Caco-2 (cell line): ENCODE results near the gene SLC35E4. TPM values are rescaled to one million over a fixed set of nuclear protein-coding genes. Genes with fewer than 3 reads are reported as not detected.

Experiments used
- BruUV-seq: library from RNA; stranded (reverse); fragments of 400-500 nt; replicated peaks from 2 replicates; lab custom pipeline; 2021; lab: Mats Ljungman, UMichigan
- CTCF ChIA-PET: fragments of 300-600 bp; sonication (Branson Sonifier 250); formaldehyde crosslinking; loops from one replicate; lab custom pipeline; 2022; ENCODE audit warnings: antibody characterized with exemption; lab: Charles Lee
- POLR2A ChIA-PET: fragments of 300-600 bp; sonication (Branson Sonifier 250); formaldehyde crosslinking; loops from one replicate; lab custom pipeline; 2022; ENCODE audit warnings: antibody characterized with exemption; lab: Charles Lee
- DNase-seq, 2 experiments: peaks; one replicate each; pipeline versions ENCODE4 v3.0.0 to v3.0.0-alpha.2; 2020 to 2022
- H3K27me3 ChIP-seq: replicated peaks from 2 replicates; pipeline ENCODE4 v1.6.0; 2011; ENCODE audit warnings: low read length; ENCODE audit not compliant: control insufficient read depth, insufficient read depth
- H3K36me3 ChIP-seq: 2 replicates; pipeline ENCODE4 v1.5.1; 2011; ENCODE audit warnings: low read length; ENCODE audit not compliant: control insufficient read depth, insufficient read depth
- H3K4me1 ChIP-seq: fragments of 250-450 bp; sonication (Bioruptor Pico); 2 replicates; pipeline ENCODE4 v1.5.1; 2020; ENCODE audit warnings: mild to moderate bottlenecking
- H3K4me3 ChIP-seq: 2 replicates; pipeline ENCODE4 v1.5.1; 2011; ENCODE audit warnings: low read depth, mild to moderate bottlenecking, control low read depth, low read length
- H3K9me3 ChIP-seq: fragments of 250-450 bp; sonication (Bioruptor Pico); 2 replicates; pipeline ENCODE4 v1.5.1; 2020; ENCODE audit warnings: mild to moderate bottlenecking, moderate library complexity
- H3K27ac Mint-ChIP-seq: one replicate; pipeline ENCODE4 v1.8.0; 2022; ENCODE audit warnings: mixed read lengths; ENCODE audit not compliant: unreplicated experiment
- H3K27me3 Mint-ChIP-seq: one replicate; pipeline ENCODE4 v1.8.0; 2022; ENCODE audit warnings: mixed read lengths; ENCODE audit not compliant: insufficient read depth, unreplicated experiment
- H3K36me3 Mint-ChIP-seq: one replicate; pipeline ENCODE4 v1.8.0; 2022; ENCODE audit warnings: mild to moderate bottlenecking, mixed read lengths; ENCODE audit not compliant: insufficient read depth, unreplicated experiment
- H3K4me1 Mint-ChIP-seq: one replicate; pipeline ENCODE4 v1.8.0; 2022; ENCODE audit warnings: low read depth, mixed read lengths; ENCODE audit not compliant: unreplicated experiment
- H3K4me3 Mint-ChIP-seq: one replicate; pipeline ENCODE4 v1.8.0; 2022; ENCODE audit warnings: mild to moderate bottlenecking, moderate library complexity, mixed read lengths; ENCODE audit not compliant: unreplicated experiment
- H3K9me3 Mint-ChIP-seq: one replicate; pipeline ENCODE4 v1.8.0; 2022; ENCODE audit warnings: mixed read lengths; ENCODE audit not compliant: unreplicated experiment
- CTCF ChIP-seq, 2 experiments: fragments of 200-600 bp in 1 of 2; IDR thresholded peaks; 1 replicate in 1 of 2; 2 replicates in 1 of 2; pipeline versions ENCODE4 v1.5.1 to v1.8.0; 2011 to 2022; ENCODE audit warnings: antibody characterized with exemption in 1 of 2, control low read depth in 1 of 2, inconsistent platforms in 1 of 2, low read depth in 1 of 2, low read length in 1 of 2, mild to moderate bottlenecking in 1 of 2, moderate library complexity in 1 of 2; ENCODE audit not compliant: insufficient read depth in 1 of 2, severe bottlenecking in 1 of 2, unreplicated experiment in 1 of 2
- intact Hi-C: fragments of 100-400 bp; cut with micrococcal nuclease; formaldehyde crosslinking; loops from one replicate; pipeline ENCODE4 v1.10.0; 2022; ENCODE audit not compliant: unreplicated experiment
- total RNA-seq: library from RNA; stranded (reverse); gene quantifications from 2 replicates; pipeline ENCODE4 v1.2.3, GENCODE V29; 2022

Gene SLC35E4
- total RNA-seq, 1 experiment from 2014 or later: 0.27 TPM

GRCh38 chr22:30671071-30671470 lies 35.5 kb downstream of the SLC35E4 start:
- H3K9me3 ChIP-seq: no peaks in the 10 kb centered on the region
- ChIA-PET CTCF (no interaction called here), POLR2A (no interaction called here)
- Mint-ChIP-seq H3K9me3 (no peaks in the 10 kb centered on the region), H3K27me3 (no peaks in the 10 kb centered on the region), H3K4me1 (peaks cover 10% of the 10 kb centered on the region), H3K4me3 (no peak overlapping the region), H3K27ac (no peak overlapping the region), H3K36me3 (no peaks in the 10 kb centered on the region)
- BruUV-seq: no TSS peak
- peaks cover 1% of the 10 kb centered on the region; the same call in 1 of the 2 replicates for H3K4me1 ChIP-seq
- no peaks in the 10 kb centered on the region for H3K36me3 ChIP-seq
- intact Hi-C loops: no loop called here
- H3K4me3 ChIP-seq: no peak overlapping the region
- no peak for TF ChIP-seq CTCF (IDR thresholded peaks at IDR 0.05; ENCODE audit: insufficient read depth in 1 of 2, low read depth in 1 of 2, low read length in 1 of 2, severe bottlenecking in 1 of 2, unreplicated experiment in 1 of 2)
- DNase-seq: no peak
- no peaks in the 10 kb centered on the region for H3K27me3 ChIP-seq

- ChIA-PET CTCF (no interaction called here), POLR2A (no interaction called here)
- Histone ChIP-seq H3K4me1 (no peaks in the 10 kb centered on the region), H3K36me3 (no peaks in the 10 kb centered on the region), H3K9me3 (no peaks in the 10 kb centered on the region), H3K27me3 (no peaks in the 10 kb centered on the region), H3K4me3 (no peak overlapping the region)
- Mint-ChIP-seq H3K27ac (no peak overlapping the region), H3K36me3 (no peaks in the 10 kb centered on the region), H3K4me1 (no peaks in the 10 kb centered on the region), H3K9me3 (no peaks in the 10 kb centered on the region), H3K27me3 (no peaks in the 10 kb centered on the region), H3K4me3 (no peak overlapping the region)
- intact Hi-C loops: no loop called here
- no peak for DNase-seq
- TF ChIP-seq CTCF (IDR thresholded peaks at IDR 0.05; ENCODE audit: insufficient read depth in 1 of 2, low read depth in 1 of 2, low read length in 1 of 2, severe bottlenecking in 1 of 2, unreplicated experiment in 1 of 2): no peak
- BruUV-seq: no TSS peak
Observed at GRCh38 chr22:30673136-30673535, 37.6 kb downstream of the SLC35E4 start.

GRCh38 chr22:30674482-30674881 lies 38.9 kb downstream of the SLC35E4 start:
- Mint-ChIP-seq H3K4me3 (no peak overlapping the region), H3K4me1 (no peaks in the 10 kb centered on the region), H3K27me3 (peaks cover 4% of the 10 kb centered on the region), H3K9me3 (no peaks in the 10 kb centered on the region), H3K27ac (no peak overlapping the region), H3K36me3 (no peaks in the 10 kb centered on the region)
- Histone ChIP-seq H3K4me1 (no peaks in the 10 kb centered on the region), H3K27me3 (no peaks in the 10 kb centered on the region), H3K36me3 (no peaks in the 10 kb centered on the region), H3K4me3 (no peak overlapping the region), H3K9me3 (no peaks in the 10 kb centered on the region)
- ChIA-PET POLR2A (no interaction called here), CTCF (no interaction called here)
- no TSS peak for BruUV-seq
- TF ChIP-seq CTCF (IDR thresholded peaks at IDR 0.05; ENCODE audit: insufficient read depth in 1 of 2, low read depth in 1 of 2, low read length in 1 of 2, severe bottlenecking in 1 of 2, unreplicated experiment in 1 of 2): no peak
- no peak for DNase-seq
- intact Hi-C loops: no loop called here
